Measurements from ENCODE around the gene ALDH1A1. TPM values are rescaled to one million over a fixed set of nuclear protein-coding genes. Genes with fewer than 3 reads are reported as not detected.

The ALDH1A1 gene
- total and polyA plus RNA-seq, 2 of the 8 experiments (the other 6 are each of a cell fraction or from before 2014, with no cell fraction given) = 0.50 to 0.82 TPM

DNA sequence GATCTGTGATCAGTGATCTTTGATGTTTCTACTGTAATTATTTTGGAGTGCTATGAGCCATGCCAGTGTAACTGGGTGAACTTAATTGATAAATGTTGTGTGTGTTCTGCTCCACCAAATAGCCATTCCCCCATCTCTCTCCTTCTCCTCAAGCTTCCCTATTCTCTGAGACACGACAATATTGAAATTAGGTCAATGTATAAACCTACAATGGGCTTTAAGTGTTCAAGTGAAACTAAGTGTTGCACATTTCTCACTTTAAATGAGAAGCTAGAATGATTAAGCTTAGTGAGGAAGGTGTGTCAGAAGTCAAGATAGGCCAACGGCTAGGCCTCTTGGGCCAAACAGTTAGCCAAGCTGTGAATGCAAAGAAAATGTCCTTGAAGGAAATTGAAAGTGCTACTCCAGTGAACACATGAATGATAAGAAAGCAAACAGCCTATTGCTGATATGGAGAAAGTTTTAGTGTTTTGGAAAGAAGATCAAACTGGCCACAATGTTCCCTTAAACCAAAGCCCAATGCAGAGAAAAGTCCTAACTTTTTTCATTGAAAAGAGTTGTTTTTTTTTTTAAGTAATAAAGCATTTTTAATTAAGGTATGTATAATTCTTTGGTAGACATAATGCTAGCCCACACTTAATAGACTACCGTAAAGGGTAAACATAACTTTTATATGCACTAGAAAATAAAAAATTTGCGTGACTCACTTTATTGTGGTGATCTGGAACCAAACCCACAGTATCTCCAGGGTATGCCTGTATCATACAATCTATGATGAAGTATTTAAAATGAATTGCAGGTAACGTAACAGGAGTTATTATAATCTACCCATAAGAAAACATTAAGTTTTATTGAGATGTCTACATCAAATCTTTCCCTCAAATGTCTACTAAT, 42.5 kb upstream of the ALDH1A1 start (continued):
- TF ChIP-seq TAF1 (IDR thresholded peaks at IDR 0.05; ENCODE audit: low read depth, low read length) = no peak
- TF ChIP-seq SAP30 (IDR thresholded peaks at IDR 0.05; ENCODE audit: insufficient read depth, insufficient replicate concordance, low read length) = no peak
- TF ChIP-seq SIX5 (IDR thresholded peaks at IDR 0.05; ENCODE audit: low read depth, low read length) = no peak
- no peak for TF ChIP-seq NRF1 (IDR thresholded peaks at IDR 0.05; ENCODE audit: low read depth, low read length)

Data from H1 (cell line).